Large intestine (tissue), 3 donors: ENCODE data around the gene DMBT1. TPM values are rescaled to one million over a fixed set of nuclear protein-coding genes. Genes with fewer than 3 reads are reported as not detected.

Experiments used
- DNase-seq, 2 donors: peaks; one replicate each; pipeline versions ENCODE4 v3.0.0 to v3.0.0-alpha.2; 2013
- H3K27ac ChIP-seq: one replicate; pipeline ENCODE4 v1.5.1; 2013; ENCODE audit warnings: low read length
- H3K27me3 ChIP-seq: 2 replicates; pipeline ENCODE4 v1.6.1; 2013; ENCODE audit warnings: low read length; ENCODE audit not compliant: control insufficient read depth, insufficient read depth
- H3K36me3 ChIP-seq: 2 replicates; pipeline ENCODE4 v1.6.1; 2013; ENCODE audit warnings: low read length; ENCODE audit not compliant: control insufficient read depth, insufficient read depth
- H3K4me1 ChIP-seq: one replicate; pipeline ENCODE4 v1.6.1; 2013; ENCODE audit warnings: low read length; ENCODE audit not compliant: control insufficient read depth, insufficient read depth
- H3K4me3 ChIP-seq: one replicate; pipeline ENCODE4 v1.5.1; 2013; ENCODE audit warnings: low read length
- H3K9me3 ChIP-seq: one replicate; pipeline ENCODE4 v1.6.1; 2013; ENCODE audit warnings: mild to moderate bottlenecking, low read depth, low read length, moderate library complexity; ENCODE audit not compliant: control insufficient read depth
- WGBS: methylation state at CpG from one replicate; pipeline ENCODE4 v1.1.5; 2013; ENCODE audit warnings: low lambda C conversion rate; ENCODE audit not compliant: insufficient coverage; 5-methylcytosine and 5-hydroxymethylcytosine counted together
- polyA plus RNA-seq: library from polyadenylated mRNA; unstranded; fragments of 120-200 nt; gene quantifications from one replicate; pipeline ENCODE4 v1.2.1, GENCODE V29; 2013

The DMBT1 gene
- polyA plus RNA-seq, 1 donor: 198 TPM

- H3K27ac ChIP-seq: peak overlapping the region; percentile 40
Observed at GRCh38 chr10:122544493-122544892, 16.1 kb upstream of the DMBT1 start.

DNA sequence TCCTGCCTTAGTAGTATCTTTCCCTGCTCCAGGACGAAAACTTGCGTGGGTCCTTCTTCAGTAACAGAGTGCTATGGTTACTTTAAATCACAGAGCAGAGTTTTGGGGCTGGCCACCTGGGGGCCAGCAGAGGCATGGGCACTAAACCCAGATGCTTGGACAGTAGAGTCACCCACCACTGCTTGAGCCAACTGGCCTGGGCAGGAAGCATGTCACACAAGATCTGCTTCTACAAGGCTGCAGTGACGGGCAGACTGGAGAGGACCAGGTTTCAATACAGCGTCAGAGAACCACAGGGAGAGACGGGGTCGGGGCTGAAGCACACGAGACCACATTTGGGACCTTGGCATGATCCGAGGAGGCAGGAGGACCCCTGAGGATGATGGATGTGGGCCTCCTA lies 14.3 kb upstream of the DMBT1 start:
- Histone ChIP-seq H3K27me3 (no peaks in the 10 kb centered on the region), H3K4me1 (peaks cover 79% of the 10 kb centered on the region), H3K4me3 (no peak overlapping the region), H3K36me3 (no peaks in the 10 kb centered on the region), H3K9me3 (no peaks in the 10 kb centered on the region), H3K27ac (no peak overlapping the region)
- no peak for DNase-seq
- 100% methylated on average over 2 of the region's 8 CpGs for WGBS

More at GRCh38 chr10:122544493-122544892, 16.1 kb upstream of the DMBT1 start:
- H3K4me3 ChIP-seq: no peak overlapping the region
- peaks cover 65% of the 10 kb centered on the region for H3K4me1 ChIP-seq
- DNase-seq: no peak
- WGBS: no CpG with 5 or more reads among the region's 8 CpGs
- H3K9me3 ChIP-seq: no peaks in the 10 kb centered on the region
- H3K36me3 ChIP-seq: no peaks in the 10 kb centered on the region
- H3K27me3 ChIP-seq: no peaks in the 10 kb centered on the region

DNA sequence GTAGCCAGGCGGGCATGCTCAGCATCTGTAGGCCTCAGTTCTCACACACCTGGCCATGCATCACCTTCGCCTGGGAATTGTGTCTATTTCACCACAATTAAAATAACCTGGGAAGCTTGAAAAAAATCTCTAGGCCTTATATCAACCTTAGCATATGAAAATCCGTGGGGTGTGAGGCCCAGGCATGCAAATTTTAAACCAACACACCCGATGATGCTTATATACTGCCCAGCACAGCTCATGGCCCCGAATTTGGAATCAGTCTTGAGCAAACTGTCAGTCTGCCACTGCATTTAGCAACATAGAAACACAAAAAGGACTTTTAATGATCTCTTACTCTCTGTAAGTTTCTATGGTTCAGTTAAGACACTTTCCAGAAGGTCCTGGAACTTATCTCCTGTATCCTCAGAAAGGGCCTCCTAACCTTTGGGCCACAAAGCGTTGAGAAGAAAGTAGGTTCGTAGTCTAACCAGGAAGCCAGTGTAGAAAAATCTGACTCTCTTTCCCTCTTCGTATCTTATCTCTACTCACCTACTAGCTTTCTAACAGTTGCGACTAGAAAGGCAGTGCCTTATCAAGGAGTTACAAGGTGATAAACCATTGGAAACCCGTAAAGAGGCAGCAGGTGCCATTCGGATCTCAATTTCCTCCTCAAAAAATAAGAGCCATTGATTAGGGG lies 12.0 kb upstream of the DMBT1 start:
- Histone ChIP-seq H3K27me3 (no peaks in the 10 kb centered on the region), H3K27ac (peak overlapping the region; percentile 87), H3K4me1 (peaks cover 75% of the 10 kb centered on the region), H3K36me3 (no peaks in the 10 kb centered on the region), H3K9me3 (no peaks in the 10 kb centered on the region), H3K4me3 (no peak overlapping the region)
- WGBS: 29% methylated on average over 1 of the region's 11 CpGs
- peak; percentile 65 to 87 for DNase-seq

DNA sequence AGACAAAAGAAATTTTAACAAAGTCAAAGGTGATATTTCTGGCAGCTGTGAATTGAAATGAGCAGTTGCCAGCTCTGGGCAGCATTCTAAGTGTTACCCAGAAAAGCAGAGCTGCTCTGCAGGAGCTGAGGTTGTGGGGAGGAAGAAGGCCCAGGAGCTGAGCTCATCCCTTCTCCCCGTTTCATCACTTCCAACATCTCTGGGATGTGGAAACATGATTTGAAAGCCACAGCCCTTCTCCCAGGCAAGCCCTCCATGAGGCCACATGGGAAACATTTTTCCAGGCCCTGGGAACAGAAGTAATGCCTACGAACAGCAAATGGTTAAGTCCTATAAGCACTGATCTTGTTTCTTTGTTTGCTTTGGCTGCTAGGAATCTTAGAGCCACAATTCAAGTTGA lies 10.9 kb upstream of the DMBT1 start:
- H3K36me3 ChIP-seq: no peaks in the 10 kb centered on the region
- no peak for DNase-seq
- H3K27ac ChIP-seq: peak overlapping the region; percentile 87
- H3K4me3 ChIP-seq: no peak overlapping the region
- no peaks in the 10 kb centered on the region for H3K9me3 ChIP-seq
- WGBS: no CpG with 5 or more reads among the region's 2 CpGs
- H3K27me3 ChIP-seq: no peaks in the 10 kb centered on the region
- peaks cover 71% of the 10 kb centered on the region for H3K4me1 ChIP-seq

- H3K4me1 ChIP-seq: peaks cover 68% of the 10 kb centered on the region
- H3K27ac ChIP-seq: peak overlapping the region; percentile 87
- no peaks in the 10 kb centered on the region for H3K27me3 ChIP-seq
- H3K9me3 ChIP-seq: no peaks in the 10 kb centered on the region
- no peak for DNase-seq
- H3K4me3 ChIP-seq: no peak overlapping the region
- H3K36me3 ChIP-seq: no peaks in the 10 kb centered on the region
- WGBS: no CpG with 5 or more reads among the region's 9 CpGs
Observed at GRCh38 chr10:122550427-122550826, 10.1 kb upstream of the DMBT1 start.

DNA sequence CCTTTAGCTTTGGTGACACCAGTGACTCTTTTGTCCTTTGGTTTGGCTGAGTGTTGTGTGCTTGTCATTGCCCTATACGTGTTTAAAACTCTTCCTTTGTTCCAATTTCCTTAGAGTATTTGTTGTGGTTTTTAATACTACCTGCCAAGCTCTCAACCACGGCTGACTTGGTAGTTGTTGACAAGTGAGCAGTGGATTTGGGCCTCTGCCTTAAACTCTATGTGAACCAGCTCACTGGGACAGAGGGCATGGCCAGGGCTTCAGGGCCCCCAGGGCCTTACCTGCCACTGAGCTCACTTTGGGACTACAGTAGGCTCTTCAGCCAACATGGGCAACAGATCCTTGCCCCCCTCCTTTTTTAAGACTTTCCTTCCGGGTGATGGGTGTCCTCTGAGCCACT lies 9.6 kb upstream of the DMBT1 start:
- Histone ChIP-seq H3K4me1 (peaks cover 68% of the 10 kb centered on the region), H3K27me3 (no peaks in the 10 kb centered on the region), H3K9me3 (no peaks in the 10 kb centered on the region), H3K36me3 (no peaks in the 10 kb centered on the region), H3K4me3 (no peak overlapping the region), H3K27ac (no peak overlapping the region)
- no CpG with 5 or more reads among the region's 3 CpGs for WGBS
- no peak for DNase-seq

DNA sequence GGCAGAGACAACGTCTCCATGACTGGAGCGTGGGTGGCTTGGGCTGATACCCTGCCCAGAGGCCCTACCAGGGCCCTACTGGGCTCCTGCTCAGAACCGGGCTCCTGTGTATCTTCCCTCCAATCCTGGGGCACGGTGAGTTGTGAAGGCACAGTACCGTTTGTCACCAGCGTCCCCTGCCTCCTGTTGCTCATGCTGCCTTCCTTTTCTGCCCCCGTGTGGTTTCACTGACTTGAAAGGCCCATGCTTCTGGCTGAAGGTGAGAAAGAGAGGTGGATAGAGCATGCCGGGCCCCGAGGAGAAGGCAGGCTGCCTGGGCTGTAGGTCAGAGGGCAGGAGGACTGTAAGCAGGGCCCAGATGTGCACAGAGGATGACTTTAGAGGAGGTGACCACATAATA lies 9.1 kb upstream of the DMBT1 start:
- WGBS: 33% methylated on average over 1 of the region's 9 CpGs
- Histone ChIP-seq H3K27ac (no peak overlapping the region), H3K36me3 (no peaks in the 10 kb centered on the region), H3K9me3 (no peaks in the 10 kb centered on the region), H3K27me3 (no peaks in the 10 kb centered on the region), H3K4me1 (peaks cover 67% of the 10 kb centered on the region), H3K4me3 (no peak overlapping the region)
- peak in 1 of 2 donors; percentile 46 for DNase-seq

- no peaks in the 10 kb centered on the region for H3K36me3 ChIP-seq
- no peak overlapping the region for H3K27ac ChIP-seq
- H3K4me3 ChIP-seq: no peak overlapping the region
- H3K27me3 ChIP-seq: no peaks in the 10 kb centered on the region
- peaks cover 60% of the 10 kb centered on the region for H3K4me1 ChIP-seq
- peak in 1 of 2 donors; percentile 52 for DNase-seq
- no CpG with 5 or more reads among the region's 6 CpGs for WGBS
- H3K9me3 ChIP-seq: no peaks in the 10 kb centered on the region
Observed at GRCh38 chr10:122553341-122553740, 7.2 kb upstream of the DMBT1 start.

DNA sequence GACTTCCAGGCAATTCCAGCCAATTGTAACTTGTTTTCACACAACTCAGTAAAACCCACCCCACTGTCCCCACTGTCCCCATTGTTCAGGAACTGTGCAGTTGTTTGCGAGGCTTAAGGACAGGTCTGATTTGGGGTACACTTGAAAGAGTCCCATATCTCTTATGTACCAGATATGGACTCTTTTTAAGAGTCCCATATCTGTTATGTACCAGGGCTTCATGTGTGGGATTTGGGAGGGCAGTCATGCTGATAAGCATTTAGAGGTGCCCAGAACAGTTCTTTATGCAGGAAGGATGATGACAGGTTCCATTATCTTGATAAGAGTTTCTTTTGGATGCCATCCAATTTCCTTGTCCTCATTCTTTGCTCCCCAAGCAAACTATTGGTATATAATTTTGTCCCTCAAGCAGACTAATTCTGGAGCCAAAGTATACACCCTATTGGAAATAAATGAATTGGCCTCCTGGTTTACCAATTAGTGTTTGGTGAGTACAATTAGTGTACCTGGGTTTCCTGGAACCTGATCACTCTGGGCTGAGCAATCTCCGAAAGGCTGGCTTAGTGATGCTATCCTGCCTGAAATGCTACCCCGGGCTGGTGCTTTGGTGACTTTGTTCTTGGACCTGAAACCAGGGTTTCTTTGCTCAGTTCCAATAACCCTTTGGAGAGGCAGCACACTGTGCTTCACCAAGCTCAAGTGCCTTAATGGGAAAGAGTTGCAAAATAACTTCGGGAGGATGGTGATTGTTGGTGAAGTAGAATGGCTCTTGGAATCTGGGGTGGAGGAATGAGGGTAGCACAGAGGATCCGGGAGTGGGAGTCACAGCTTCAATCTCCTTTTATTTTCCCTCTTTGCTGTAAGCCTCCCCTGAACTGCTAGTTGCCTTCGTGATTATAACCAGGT lies 6.2 kb upstream of the DMBT1 start:
- WGBS: no CpG with 5 or more reads among the region's 6 CpGs
- DNase-seq: no peak
- no peaks in the 10 kb centered on the region for H3K36me3 ChIP-seq
- peaks cover 52% of the 10 kb centered on the region for H3K4me1 ChIP-seq
- H3K4me3 ChIP-seq: no peak overlapping the region
- H3K27me3 ChIP-seq: no peaks in the 10 kb centered on the region
- H3K27ac ChIP-seq: no peak overlapping the region
- no peaks in the 10 kb centered on the region for H3K9me3 ChIP-seq

GRCh38 chr10:122555442-122555841 lies 5.1 kb upstream of the DMBT1 start:
- 89% methylated on average over 1 of the region's 3 CpGs for WGBS
- H3K4me1 ChIP-seq: peaks cover 46% of the 10 kb centered on the region
- H3K9me3 ChIP-seq: no peaks in the 10 kb centered on the region
- DNase-seq: no peak
- no peaks in the 10 kb centered on the region for H3K27me3 ChIP-seq
- H3K36me3 ChIP-seq: no peaks in the 10 kb centered on the region
- H3K27ac ChIP-seq: no peak overlapping the region
- no peak overlapping the region for H3K4me3 ChIP-seq
